GM18873 (cell line): ENCODE results near the gene ICE2.

Experiments used
- ATAC-seq: cut with Tn5 transposase; IDR thresholded peaks from one replicate; pipeline ENCODE4 v1.9.1; 2021; ENCODE audit warnings: mild to moderate bottlenecking, moderate library complexity, moderate number of reproducible peaks; ENCODE audit not compliant: unreplicated experiment, low FRiP score

Gene ICE2

DNA sequence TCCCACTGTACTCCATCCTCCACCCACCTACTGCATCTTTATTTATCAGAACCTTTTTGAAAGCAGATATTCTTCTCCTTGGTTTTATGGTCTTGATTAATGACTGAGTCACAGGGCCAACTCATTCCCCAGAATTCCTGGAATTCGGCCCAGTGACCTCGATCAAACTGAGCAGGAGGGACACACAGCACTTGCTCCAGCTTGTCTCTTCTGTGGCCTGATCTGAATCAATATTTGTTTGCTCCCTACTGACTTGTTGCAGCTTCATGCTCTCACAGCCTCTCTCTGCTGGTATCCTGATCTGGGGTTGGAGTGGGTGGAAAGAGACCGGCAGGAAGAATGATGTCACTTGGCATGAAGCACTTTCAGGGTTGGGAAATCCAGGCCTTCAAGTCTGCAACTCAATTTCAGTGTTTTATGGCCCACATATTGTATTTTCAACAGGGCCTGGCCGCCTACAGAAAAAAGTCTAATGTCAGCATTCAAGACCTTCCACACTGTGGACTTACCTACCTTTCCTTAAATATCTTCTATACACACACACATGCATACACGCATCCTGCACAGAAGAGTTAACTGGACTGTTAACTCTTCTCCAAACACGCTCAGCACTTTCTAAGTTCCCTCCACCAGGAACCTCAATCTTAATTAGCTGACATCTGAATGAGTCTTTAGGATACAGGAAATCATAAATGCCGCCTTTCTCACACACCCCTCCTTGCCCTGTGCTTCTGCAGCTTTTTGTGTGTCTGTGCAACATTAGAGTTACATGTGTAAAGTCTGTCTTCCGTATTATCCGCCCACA lies 85.8 kb downstream of the ICE2 start:
- no peak for ATAC-seq

DNA sequence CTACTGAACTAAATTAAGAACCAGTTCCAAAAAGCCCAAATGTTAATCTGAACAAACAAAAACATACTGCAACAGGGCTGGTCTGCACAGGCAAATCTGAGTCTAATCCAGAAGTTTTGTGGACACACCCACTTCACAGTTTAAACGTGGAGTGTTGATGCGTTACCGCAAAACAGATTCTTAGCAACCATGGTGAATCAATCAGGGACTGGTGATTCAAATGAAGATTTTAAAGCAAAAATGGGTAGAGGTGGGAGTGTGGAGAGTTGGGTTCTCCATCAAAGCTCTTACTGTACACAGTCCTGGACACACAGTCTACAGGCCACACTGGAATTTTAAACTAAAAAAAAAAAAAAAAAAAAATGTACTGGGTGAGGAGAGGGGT lies 86.3 kb downstream of the ICE2 start:
- no peak for ATAC-seq

DNA sequence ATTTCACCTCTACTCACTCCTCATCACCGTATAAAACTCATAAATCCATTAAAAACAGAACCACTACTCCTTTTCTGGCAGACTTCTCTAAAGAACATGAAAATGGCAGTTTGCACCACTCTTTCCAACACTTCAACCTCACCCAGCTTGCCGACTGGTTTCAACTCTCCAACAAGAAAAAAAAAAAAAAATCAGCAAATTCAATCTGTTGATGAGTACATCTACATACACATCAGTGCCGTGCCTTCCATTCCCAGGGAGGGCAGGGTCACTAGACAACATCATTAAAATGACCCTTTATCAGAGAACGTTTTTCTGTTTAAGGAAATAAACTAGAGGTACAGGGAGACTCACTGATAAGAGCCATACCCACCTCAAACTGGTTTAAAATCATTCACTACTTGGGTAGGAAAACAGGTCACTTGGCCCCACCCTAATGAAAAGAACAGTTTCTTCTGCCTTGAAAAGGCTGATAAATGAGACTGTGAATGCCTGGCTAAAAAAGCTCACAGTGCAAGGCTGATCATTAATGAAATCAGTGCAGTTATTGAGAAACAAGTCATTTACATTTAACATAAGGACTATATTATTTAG lies 87.1 kb downstream of the ICE2 start:
- ATAC-seq, result no peak

DNA sequence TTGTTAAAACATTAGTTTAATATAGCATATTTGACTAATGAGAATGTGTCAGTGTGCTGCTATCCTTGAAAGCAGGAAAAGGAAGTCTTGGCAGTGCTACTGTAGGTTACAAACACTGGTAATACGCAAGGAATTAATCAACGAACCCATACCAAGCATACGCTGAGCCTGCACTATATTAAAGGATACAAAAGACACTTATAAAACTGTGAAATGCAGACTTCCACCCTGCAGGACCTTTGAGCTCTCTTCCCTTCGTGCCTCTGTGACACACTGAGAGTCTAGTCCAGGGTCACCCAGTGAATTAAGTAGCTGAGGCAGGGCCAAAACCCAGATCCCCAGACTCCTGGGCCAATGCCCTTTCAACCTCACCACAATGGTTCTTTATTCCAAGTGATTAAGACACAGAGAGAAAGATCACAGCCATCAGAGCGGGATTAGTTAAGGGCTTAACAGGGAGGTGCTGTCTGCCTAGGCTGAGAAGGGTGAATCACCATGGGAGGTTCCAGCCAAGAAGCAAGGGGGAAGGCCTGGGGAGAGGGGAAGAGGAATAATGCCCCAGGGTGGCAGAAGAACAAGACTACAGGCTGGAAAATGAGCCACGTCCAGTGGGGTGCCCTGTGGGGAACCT lies 88.0 kb downstream of the ICE2 start:
- ATAC-seq, result no peak

DNA sequence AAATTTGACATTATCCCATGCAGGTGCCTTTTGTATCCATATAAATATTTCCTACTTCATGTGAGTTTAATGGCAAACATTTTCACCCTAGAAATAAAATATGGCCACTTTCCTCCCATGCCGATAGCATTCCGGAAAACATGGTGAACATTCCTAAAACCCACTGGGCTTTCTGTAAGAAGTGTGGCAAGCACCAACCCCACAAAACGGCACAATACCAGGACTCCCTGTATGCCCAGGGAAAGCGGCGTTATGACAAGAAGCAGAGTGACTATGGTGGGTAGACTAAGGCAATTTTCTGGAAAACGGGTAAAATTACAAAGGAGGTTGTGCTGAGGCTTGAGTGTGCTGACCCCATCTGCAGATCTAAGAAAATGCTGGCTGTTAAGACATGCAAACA lies 88.7 kb downstream of the ICE2 start:
- ATAC-seq, result no peak

DNA sequence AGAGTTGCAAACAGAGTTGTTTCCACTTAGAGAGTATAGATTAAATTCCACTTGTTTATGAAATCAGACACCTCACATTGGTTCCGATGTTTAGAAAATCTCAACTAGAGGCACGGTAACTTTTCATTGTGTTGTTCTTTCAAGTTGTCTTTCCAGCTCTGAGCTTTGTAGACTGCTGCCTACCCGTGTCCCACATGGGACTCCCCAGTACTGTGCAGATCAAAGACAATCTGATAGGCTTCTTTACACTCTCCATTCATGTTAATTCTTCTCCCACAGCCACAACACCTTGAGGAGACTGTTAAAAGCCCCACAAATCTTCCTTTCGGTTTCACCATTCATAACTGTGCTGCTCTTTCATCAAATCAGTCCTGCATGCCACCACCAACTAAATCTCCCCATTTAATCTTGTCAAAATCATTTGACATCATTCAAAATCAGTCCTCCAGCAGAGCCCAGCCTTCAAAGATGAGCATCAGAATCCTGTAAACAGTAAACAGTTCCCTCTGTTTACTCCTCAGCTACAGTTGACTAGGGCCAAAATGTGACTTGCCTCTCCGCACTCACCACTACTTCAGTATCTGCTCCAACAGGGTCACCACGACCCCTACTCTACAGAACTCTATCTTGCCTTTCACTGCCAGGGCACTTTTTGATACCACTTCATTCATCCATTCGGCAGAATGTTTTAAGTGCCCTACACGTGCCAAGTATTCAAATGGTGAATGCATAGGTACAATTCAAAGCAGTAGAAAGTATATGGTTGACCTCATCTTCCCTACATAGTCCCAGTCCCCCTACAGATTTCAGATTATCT lies 89.5 kb downstream of the ICE2 start:
- ATAC-seq, result peak; percentile 61

DNA sequence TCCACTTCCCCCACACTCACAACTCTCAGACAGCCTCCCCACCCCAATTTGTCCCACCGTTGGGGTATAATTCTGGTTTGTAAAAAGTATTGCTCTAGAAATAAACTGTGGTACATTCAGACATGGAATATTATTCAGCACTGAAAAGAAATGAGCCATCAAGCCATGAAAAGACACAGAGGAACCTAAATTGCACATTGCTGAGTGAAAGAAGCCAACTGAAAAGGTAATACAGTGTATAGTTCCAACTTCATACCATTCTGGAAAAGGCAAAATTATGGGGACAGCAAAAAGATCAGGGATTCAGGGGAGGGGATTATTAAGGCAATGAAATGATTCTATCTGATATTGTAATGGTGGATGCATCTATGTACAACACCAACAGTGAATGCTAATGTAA lies 91.6 kb downstream of the ICE2 start:
- ATAC-seq, result no peak

DNA sequence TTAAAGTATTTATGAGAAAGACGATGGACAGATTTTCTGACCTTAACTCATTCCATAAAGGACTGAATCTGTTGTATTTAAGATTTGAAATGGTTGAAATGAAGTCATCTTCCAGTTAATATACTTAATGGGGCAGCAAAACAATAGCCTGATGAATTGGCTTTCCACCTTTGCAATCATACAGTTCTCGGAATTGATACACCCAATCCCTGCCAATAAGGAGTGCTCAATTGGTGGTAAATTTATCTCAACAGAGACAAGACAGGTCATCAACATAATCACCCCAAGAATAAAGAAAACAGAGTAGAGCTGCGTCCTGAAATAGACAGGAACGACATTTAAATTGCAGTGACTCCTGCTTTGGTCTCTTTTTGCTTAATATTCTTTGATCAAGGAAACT lies 92.3 kb downstream of the ICE2 start:
- no peak for ATAC-seq

DNA sequence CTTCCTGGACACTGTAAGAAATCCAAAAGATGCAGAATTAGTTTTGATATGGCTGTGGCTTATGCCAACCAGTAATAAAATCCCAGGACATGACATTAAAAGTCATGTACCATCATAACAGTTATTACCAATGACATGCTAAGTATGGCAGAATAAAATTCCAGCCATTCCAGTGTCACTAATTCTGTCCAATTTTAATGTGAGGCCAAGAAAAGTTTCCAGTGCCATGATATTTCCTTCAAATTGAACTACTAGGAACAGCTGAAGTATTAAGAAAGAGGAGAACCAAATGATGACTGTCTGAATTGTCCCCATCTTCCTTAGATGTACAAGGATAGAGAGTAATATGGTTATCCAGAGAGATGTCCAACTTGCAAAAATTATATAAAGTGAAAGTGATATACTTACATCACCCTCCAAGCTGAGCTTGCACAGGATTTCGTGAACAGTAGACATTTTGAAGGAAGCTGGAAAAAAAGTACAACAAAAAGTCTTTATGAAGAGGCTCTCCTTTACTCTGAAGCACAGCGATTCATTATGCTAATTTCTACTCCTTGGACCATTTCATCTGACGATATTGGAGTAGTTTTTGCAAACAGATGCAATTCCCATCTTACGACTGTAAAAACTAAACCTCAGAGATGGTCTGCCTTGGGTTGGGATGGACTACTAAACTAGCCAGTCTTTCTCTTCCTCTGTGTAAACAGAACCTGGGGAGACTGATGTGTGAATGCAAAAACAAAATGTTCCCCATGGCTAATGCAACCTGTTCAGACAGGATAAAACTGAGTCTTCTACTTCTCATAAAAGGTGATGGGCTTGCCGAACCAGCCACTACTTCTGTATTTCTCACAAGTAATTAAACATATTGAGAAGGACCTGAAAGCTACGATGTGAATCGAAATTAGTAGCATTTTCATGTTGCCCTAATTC lies 93.1 kb downstream of the ICE2 start:
- ATAC-seq, result no peak

DNA sequence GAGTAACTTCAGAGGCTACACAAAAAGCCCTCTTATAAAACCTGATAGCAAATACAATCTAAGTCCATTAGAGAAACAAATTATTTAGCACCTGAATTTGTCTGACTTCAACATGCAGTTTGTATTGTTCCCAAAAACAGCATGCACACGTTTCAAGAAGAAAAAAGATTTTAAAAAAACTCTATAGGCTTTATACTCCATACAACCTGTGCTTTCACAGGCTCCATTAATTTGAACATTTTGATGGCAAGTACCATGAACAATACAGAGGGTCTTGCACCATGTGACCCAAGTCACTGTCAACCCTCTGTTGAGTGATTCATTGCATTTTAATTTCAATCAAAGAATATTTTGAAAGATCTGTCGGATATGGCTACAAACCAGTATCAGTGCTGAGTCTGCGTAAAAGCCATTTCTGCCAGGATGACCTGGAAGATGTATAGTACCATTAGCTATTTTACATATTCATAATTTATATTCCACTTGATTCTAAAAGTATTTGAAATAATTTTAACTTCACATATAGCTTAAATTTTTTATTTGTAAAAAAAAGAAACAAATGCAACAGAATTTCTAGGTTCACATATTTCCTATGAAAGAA lies 94.3 kb downstream of the ICE2 start:
- no peak for ATAC-seq

DNA sequence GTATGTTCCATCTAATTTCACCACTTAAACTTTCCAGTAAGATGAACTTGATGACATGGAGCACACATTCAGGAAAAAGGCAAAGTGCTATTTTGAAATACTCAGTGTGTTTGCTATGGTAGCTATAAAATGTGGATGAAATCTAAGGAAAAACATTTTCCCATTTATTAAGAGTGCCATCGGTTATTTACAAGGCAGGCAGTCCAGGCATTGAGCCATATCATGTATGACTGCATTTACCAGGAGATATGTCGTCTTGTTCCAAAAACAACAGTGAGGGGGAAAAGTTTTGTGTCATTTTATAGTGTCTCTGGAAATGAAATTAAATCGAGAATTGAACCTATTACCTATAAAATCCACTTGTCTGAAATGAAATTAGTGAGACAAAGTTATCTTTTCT lies 94.9 kb downstream of the ICE2 start:
- no peak for ATAC-seq

DNA sequence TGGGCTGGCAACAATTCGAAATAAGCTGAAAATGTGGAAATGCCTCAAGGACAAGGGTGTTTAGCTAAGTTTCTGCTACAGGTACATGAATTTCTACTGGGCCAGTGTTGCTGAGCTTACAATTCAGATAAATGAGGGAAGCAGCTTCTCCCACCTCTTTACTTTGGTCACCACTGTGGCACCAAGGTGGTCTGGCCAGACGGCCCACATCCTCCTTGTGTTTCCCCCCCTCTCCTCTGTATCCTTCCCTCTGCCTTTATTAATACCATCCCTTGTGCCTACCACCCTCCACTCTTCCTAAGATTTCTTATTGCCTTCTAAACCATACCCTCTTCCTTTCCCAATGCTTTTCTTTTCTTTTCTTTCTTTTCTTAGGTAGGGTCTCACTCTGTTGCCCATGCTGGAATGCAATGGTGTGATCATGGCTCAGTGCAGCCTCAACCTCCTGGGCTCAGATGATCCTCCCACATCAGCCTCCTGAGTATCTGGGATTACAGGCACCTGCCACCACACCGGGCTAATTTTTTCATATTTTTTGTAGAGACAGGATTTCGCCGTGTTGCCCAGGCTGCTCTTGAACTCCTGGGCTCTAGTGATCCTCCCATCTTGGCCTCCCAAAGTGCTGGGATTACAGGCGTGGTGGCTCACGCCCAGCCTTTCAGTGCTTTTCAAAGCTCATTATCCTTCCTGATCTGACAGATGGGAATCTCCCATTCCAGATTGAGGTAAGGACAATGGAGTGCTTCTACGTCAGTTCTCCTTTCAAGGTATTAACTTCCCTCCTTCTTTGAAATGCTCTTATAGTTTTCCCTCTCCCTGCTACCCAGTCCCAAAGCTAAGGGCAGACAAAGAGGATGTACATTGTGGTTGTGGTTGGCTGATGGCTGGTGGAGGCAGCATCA lies 95.9 kb downstream of the ICE2 start:
- no peak for ATAC-seq

DNA sequence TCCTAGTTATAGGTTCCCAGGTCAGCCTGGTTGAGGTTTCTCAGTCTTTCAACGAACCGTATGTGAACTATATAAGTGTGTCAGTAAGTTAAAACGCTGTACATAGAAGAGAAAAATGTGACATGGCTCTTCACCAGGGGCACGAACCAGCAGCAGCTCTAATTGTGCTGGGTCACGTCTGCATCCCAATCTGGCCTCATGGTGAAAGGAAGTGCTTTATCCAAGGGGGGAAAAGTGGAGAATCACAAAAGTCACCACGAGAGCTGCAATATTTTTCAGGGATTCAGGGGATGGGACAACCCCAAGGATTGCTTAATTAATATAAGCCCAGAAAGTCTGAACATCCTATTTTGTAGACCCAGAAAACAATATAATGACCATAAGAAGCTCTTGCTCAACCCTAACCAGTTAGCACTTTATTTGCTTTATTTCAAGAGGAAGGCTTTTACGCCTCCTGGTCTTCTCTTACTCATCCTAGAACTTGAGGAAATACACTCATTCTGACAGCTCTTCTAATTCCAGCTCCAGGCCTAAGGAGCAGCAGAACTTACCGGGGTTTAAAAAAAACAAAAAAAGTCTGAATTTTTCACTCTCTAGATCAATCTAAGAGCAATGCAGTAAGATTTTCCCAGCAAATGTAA lies 97.7 kb downstream of the ICE2 start:
- no peak for ATAC-seq

DNA sequence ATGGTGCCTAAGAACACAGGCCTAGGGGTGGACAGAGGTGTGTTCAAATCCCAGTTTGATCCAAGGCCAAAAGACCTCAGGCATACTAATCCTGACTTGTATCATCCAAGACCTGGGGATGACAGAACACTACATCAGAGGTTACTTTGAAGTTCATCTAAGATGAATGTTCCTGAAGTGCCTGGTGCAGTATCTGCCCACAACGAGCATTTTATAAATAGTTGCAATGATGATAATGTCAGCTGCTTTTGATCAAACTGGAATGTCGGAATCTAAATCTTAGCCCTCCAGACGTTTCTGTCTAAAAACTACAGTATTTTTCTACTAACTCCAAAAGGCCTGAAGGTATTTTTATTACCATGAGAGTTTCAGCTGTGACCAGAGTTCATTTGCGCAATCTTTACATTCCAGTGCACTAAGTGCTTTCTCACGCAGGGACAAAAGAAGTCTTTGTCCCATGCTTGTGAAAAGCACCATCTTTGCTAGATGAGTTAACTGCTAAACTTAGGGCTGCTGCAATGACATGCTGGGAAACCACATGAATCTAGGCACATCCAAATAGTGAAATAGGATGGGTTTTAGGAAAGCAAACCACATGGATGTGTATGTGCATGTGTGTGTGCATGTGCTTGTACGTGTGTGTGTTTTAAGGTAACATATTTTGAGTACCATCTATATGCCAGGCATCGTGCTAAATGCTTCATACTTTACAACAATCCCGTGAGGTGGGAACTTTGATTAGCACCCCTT lies 99.2 kb downstream of the ICE2 start:
- no peak for ATAC-seq

DNA sequence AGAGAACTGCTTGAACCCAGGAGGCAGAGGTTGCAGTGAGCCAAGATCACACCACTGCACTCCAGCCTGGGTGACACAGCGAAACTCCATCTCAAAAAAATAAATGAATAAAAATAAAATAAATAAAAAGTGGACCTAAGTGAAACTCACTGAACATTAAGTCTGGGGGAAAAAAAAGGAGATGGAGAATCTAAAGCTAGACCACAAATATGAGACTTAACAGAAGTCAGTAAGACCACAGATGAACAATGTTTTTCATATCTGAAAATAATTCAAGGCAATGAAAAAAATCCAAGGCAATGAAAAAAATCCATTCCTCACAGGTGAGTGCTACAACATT lies 99.8 kb downstream of the ICE2 start:
- no peak for ATAC-seq

DNA sequence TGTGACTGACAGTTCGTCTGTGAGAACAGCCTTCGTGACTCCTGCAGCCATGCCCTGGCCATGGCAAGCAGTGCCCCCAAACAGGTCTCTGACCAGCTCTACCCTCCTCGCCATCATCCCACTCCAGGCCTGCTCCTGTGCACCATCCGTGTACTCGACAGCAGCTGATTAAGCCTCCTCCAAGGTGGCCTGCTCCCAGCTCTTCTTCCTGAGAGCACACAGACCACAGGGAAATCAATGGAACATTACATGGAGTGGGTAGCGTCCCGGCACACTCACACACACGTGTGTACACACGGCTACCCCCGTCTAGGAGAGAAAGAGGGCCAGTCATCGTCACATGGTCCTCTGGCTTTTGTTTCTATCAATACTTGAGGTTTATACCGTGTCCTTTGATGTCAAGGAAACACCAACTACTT lies 102.3 kb downstream of the ICE2 start:
- ATAC-seq, result no peak

DNA sequence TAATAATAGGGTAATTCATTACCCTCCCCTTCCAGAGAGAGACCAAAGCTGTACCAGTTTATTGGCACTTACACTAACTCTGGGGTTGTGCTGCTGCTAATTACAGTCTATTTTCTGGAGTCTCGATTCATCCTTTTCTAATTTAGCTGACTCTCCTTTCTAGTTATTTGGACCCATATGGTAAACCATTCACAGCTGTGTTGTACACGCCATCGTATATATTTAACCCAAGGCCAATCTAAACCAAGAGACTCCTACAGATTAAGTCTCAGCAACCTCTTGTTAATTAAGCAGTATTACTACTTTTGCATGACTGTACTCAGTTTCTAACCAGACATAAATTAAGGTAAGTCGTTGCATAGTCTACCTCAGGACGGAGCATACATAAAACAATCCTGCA lies 103.6 kb downstream of the ICE2 start:
- ATAC-seq, result no peak
